Left renal cortex interstitium (tissue), 4 donors: Measurements from ENCODE around the gene SNTG2. TPM values are rescaled to one million over a fixed set of nuclear protein-coding genes. Genes with fewer than 3 reads are reported as not detected.
A peak's percentile ranks its signal among the peaks of the same experiment; 100 is the strongest.
"Not testable (repeated sequence)": the region's sequence is repeated elsewhere in the genome, so short reads cannot be mapped to it uniquely, and the experiment has no call there.

Source experiments
- DNase-seq, 4 donors: peaks; one replicate each; pipeline ENCODE4 v3.0.0-alpha.2; 2013; ENCODE audit warnings: low read depth in 4 of 4, low spot score in 2 of 4, missing footprints in 1 of 4
- polyA plus RNA-seq, 4 donors: library from polyadenylated mRNA; unstranded; fragments of 120-200 nt; gene quantifications; one replicate each; pipeline ENCODE4 v1.2.1, GENCODE V29; 2013; ENCODE audit not compliant: insufficient read length in 4 of 4

Gene SNTG2
- polyA plus RNA-seq, 4 donors: 1.8 to 2.9 (median 2.4) TPM

DNA sequence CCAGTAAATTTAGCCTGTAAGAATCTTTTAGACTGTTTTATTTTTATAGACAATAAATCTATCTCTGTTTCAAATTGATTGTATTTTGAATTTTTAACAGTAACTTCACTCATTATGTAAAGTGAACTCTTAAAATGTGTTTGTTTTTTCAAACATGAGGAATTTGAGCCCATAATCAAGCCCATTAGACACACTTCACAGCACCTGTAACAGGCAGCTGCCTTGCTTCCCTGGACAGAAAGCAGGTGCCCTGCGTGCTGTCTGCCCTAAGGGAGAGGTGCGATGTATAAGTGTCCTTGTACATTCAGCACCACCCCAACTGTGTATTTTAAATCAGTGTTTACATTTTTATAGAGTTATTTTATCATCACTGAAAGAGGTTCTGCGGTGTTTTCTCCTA, 276.1 kb downstream of the SNTG2 start:
- DNase-seq: peak in 1 of 4 donors; percentile 2

DNA sequence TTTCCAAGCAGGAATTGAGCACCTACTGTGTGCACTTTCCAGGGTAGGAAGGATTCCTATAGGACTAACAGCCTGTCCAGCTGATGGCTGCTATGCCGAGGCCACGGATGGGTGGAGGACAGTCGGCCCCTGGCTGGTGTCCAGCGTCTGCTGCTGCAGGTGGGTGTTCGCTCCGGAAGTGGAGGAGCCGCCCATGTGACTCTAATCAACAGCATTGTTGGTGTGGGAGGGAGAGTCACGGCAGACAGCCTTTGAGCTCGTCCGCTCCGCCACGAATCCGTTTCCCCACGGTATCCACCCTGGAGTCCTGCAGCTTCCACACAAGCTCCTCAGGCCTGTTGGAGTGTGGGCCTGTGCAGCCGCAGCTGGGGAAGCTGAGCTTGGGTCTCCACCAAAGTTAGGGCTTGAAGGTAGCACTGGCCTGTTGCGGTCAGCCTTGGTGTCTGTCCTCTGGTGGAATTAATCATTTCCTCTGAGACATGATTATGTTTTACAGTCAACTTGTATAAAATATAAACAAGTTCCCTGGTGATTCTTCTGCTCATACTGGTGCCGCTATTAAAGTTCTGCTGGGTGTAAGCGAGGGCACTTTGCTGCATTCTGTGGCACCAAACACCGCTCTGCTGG, 276.7 kb downstream of the SNTG2 start:
- peak in 2 of 4 donors; percentile 25 to 29 for DNase-seq

DNA sequence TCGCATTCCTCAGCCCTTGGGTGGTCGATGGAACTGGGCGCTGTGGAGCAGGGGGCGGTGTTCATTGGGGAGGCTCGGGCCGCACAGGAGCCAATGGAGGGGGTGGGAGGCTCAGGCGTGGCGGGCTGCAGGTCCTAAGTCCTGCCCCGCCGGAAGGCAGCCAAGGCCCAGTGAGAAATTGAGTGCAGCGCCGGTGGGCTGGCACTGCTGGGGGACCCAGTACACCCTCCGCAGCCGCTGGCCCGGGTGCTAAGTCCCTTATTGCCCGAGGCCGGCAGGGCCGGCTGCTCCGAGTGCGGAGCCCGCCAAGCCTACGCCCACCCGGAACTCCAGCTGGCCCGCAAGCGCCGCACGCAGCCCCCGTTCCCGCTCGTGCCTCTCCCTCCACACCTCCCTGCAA, 278.9 kb downstream of the SNTG2 start:
- not testable (repeated sequence) for DNase-seq

DNA sequence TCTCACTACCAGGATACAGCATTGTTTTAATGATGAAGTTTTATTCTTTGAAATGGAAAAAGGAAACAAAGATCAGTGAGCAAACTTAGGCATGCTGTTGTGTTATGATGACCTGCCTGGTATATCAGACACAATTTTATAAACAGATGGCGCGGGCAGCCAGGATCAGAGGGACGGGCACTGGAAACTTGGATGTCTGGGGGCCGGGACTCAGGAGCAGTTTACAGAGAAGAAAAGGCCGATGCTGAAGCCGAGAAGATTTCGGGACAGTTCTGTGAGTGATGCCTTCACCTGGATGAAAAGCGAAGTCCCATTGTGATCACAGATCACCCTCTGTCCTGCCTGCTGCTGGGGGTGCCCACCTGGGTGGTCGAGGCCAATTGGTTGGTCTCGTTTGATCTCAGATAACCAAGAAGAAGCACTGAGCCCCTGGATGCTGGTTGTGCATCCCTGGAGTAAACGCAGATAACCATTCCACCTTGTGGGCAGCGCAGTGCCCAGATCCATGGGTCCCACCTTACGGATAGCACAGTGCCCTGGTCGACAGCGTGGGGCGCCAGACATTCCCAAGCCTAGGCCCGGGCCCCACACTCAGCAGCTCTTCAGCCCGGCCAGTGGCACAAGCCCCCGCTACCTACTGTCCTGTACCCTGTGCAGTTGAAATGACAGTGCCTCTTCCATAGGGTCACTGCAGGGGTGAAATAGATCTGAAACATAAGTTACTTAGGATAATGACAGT, 279.7 kb downstream of the SNTG2 start:
- DNase-seq: no peak

DNA sequence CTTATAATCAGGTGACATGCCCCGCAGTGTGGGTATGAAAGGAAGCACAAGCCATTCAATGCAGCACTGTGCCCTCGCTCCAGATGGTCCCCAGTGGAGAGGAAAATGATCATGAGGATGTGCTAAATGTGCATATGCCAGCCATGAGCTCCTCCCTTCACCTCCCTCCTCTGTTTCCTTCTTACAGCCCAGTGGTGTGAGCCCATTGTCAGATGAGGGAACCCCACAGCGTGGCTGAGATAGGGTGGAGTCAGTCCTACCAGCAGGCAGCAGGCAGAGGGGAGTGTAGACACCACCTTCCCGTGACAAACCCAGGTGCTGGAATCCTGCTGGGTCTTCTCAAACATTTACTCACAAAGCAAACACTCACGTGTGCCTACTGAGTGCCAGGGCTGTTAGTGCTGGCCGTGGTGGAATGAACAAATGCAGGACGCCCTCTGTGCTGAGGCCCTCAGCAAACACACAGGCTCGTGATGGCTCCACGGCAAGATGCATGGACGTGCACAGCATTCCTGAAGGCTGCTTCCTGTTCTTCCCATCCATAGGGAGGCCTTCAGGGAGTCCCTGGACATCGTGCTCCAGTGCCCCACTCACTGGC, 280.9 kb downstream of the SNTG2 start:
- DNase-seq: no peak

GRCh38 chr2:1233281-1233680, 282.6 kb downstream of the SNTG2 start:
- no peak for DNase-seq

DNA sequence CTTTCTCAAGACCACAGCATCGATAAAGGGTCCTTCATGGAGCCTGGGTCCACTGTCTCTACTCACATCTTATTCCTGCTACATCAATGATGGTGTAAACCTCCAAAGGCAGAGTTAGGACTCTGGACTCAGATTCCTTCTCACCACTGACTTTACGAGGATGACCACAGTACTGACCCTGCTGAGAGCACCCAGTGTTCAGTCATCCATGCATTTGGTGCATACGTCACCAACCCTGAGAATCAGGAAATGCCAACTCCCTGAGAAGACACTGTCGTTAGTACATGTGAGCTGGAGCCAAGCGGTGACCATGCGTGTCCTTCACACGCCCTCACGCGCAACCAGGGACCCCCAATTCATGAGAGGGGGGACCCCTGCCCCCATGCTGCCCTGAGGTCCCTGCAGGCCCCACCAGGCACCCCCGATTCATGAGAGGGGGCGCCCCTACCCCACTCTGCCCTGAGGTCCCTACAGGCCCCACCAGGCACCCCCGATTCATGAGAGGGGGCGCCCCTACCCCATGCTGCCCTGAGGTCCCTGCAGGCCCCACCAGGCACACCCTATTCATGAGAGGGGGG, 284.2 kb downstream of the SNTG2 start:
- DNase-seq: no peak

- no peak for DNase-seq
Observed at GRCh38 chr2:1235806-1236205, 285.2 kb downstream of the SNTG2 start.

DNA sequence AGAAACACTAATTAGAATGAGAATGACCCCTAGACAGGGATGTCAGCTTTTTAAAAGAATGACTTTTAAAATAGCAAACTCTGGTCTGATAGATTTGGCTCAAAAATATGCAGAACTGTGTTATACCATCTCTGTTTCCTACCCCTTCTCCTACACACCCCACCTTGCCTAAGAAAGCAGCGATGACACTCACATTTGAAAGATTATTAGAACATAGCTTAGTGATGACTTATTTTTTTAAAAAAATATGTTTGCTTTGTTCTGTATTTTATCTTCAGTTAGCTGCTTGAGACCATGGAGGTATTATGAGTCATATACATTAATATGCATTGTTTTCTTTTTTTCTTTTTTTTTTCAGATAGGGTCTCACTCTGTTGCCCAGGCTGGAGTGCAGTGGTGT, 286.0 kb downstream of the SNTG2 start:
- DNase-seq: no peak

DNA sequence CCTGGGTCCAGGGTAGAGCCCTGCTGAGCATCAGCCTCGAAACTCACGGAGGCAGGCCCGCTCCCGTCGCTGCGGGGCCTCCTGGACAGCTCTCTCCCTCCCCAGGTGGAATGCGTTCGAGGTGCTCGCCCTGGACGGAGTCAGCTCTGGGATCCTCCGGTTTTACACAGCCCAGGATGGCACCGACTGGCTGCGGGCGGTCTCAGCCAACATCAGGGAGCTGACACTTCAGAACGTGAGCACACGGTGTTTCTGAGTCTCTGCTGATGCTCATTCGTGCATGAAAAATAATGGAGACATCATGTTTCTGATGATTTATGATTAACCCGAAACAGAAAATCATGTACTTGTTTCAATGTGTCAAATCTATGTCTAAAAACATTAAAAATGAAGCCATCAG, 287.1 kb downstream of the SNTG2 start:
- no peak for DNase-seq

DNA sequence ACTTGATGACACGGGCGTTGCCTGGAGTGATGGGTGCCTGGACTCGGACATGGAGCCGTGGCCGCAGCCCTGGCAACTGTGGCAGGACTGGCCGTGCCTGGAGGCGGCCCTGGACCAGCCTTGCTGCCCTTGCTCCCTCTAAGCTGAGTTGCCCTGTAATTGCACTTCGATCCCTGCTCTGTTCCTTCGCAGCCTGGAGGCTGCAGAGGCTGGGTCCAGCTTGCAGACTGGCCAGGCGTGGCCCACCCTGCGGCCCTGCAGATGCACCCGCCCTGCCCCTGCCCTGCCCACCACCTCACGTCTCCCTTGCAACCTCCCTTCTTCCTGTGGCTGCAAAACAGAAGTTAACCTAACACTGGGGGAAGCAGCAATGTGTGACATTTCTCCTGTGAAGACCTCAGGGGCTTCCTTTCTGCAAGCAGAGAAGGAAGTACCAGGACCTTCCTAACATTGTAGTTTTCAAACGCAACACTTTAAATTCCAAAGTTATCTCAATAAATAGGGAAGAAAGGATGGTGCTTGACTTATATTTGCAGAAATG, 288.0 kb downstream of the SNTG2 start:
- no peak for DNase-seq

GRCh38 chr2:1245193-1245592, 294.5 kb downstream of the SNTG2 start:
- DNase-seq: no peak

DNA sequence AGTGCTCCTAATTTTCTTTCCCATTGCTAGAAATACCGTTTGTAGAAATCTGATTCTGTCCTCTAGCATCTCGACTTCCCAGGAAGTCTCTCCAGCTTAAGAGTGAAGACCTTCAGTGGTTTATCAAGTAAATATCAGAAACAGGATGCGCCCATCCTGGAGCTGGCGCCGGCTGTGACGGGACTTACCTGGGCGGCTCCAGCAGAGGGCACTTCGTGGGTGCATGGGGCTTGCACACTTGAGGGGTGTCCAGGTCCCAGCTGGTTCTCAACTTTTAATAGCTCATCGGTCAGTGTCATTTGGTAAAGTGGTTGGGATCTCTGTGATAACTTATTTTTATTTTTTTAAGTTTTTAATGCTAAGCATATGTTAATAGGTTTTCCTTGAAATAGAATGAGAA, 295.6 kb downstream of the SNTG2 start:
- no peak for DNase-seq

- DNase-seq: no peak
Observed at GRCh38 chr2:1246991-1247390, 296.3 kb downstream of the SNTG2 start.

GRCh38 chr2:1248187-1248586, 297.5 kb downstream of the SNTG2 start:
- DNase-seq: no peak

- no peak for DNase-seq
Observed at GRCh38 chr2:1249897-1250687, 299.4 kb downstream of the SNTG2 start.

DNA sequence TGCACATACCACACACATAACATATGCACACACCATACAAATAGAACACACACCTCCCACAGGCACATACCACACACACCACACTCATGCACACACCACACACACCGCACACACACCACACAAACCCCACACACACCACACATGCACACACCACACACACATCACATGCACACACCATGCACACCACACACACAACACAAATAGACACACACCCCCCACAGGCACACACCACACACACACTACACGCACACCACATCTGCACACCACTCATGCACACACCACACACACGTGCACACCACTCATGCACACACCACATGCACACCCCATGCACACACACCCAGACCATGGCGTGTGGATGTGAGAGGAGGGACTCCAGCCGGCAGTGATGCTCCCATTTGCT, 300.9 kb downstream of the SNTG2 start:
- no peak for DNase-seq

DNA sequence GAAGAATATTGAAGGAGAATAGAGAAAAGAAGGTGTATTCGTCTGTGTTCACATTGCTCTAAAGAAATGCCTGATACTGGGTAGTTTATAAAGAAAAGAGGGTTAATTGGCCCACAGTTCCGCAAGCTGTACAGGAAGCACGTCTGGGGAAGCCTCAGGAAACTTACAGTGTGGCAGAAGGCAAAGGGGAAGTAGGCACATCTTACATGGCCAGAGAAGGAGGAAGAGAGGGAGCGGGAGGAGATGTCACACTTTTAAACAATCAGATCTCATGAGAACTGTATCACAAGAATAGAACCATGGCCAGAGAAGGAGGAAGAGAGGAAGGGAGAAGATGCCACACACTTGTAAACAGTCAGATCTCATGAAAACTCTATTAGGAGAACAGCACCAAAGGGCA, 303.0 kb downstream of the SNTG2 start:
- DNase-seq: no peak

GRCh38 chr2:1254662-1255343, 304.2 kb downstream of the SNTG2 start:
- no peak for DNase-seq
